ENCODE data around the gene EXD3. TPM values are rescaled to one million over a fixed set of nuclear protein-coding genes. Genes with fewer than 3 reads are reported as not detected.

The EXD3 gene
- total RNA-seq, 3 donors from 2014 or later: 39.4 to 56.7 (median 40.1) TPM

GRCh38 chr9:137459152-137459600 lies 36.2 kb upstream of the EXD3 start, which contains the start of gene NSMF:
TSS of gene NSMF (minus strand) at chr9:137459334. CDS start at chr9:137459102, 232 bp downstream.
- peak; percentile 95 to 97 (median 97) for DNase-seq
- no peak for TF ChIP-seq CTCF (IDR thresholded peaks at IDR 0.05)
- intact Hi-C loops (cut with DNase I, micrococcal nuclease): no loop called here
- Histone ChIP-seq H3K4me1 (ENCODE audit: low read depth) (peaks cover 24% of the 10 kb centered on the region), H3K9me3 (no peaks in the 10 kb centered on the region), H3K4me3 (peak within 1 kb of the TSS; percentile 34), H3K36me3 (ENCODE audit: low read depth) (no peaks in the 10 kb centered on the region)
- ATAC-seq: peak; percentile 87

- intact Hi-C loops (cut with DNase I, micrococcal nuclease): no loop called here
- peak; percentile 0 for ATAC-seq
- peaks cover 28% of the 10 kb centered on the region for H3K4me1 ChIP-seq (ENCODE audit: low read depth)
Observed at GRCh38 chr9:137458194-137459151, 35.5 kb upstream of the EXD3 start.

GRCh38 chr9:137457406-137458193 lies 34.6 kb upstream of the EXD3 start:
- intact Hi-C loops (cut with DNase I, micrococcal nuclease): no loop called here
- DNase-seq (peak; percentile 31 to 63 (median 46)), ATAC-seq (no peak)
- no peak for TF ChIP-seq CTCF (IDR thresholded peaks at IDR 0.05)
- Histone ChIP-seq H3K4me1 (ENCODE audit: low read depth) (peaks cover 34% of the 10 kb centered on the region), H3K4me3 (no peak overlapping the region), H3K9me3 (no peaks in the 10 kb centered on the region), H3K36me3 (ENCODE audit: low read depth) (no peaks in the 10 kb centered on the region)

More at GRCh38 chr9:137458194-137459151, 35.5 kb upstream of the EXD3 start:
- peak overlapping the region; percentile 34 for H3K4me3 ChIP-seq
- no peaks in the 10 kb centered on the region for H3K9me3 ChIP-seq
- DNase-seq: peak; percentile 42 to 75 (median 73)
- no peaks in the 10 kb centered on the region for H3K36me3 ChIP-seq (ENCODE audit: low read depth)
- TF ChIP-seq CTCF (IDR thresholded peaks at IDR 0.05): no peak

GRCh38 chr9:137456864-137457405 lies 34.0 kb upstream of the EXD3 start:
- Histone ChIP-seq H3K4me1 (ENCODE audit: low read depth) (peaks cover 34% of the 10 kb centered on the region), H3K9me3 (no peaks in the 10 kb centered on the region), H3K4me3 (no peak overlapping the region), H3K36me3 (ENCODE audit: low read depth) (no peaks in the 10 kb centered on the region)
- no peak for TF ChIP-seq CTCF (IDR thresholded peaks at IDR 0.05)
- intact Hi-C loops (cut with DNase I, micrococcal nuclease): no loop called here
- ATAC-seq (no peak), DNase-seq (peak in 2 of 3 donors; percentile 16 to 26)

Data from mucosa of descending colon (tissue), 3 donors.